ENCODE results near the gene MESP2.

MESP2 gene

DNA sequence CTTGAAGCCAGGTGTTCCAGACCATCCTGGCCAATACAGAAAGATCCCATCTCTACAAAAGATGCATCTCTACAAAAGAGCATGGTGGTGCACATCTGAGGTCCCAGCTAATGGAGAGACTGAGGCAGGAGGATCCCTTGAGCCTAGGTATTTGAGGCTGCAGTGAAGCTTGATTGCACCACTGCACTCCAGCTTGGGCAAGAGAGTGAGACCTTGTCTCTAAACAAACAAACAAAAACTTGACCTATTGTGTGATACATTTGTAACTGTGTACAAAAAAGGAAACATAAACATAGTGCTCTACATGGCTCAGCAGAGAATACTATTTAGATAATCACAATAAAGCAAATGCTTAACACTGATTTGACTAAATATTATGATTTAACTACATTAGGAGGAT lies 19.9 kb downstream of the MESP2 start:
- H3K36me3 Mint-ChIP-seq (ENCODE audit: low read depth) = no peaks in the 10 kb centered on the region
- peaks cover 16% of the 10 kb centered on the region for H3K4me1 Mint-ChIP-seq
- no peak for DNase-seq
- H3K4me3 Mint-ChIP-seq = no peak overlapping the region
- H3K27me3 Mint-ChIP-seq (ENCODE audit: low read depth, poor library complexity) = peaks cover 38% of the 10 kb centered on the region
- peaks cover 6% of the 10 kb centered on the region for H3K9me3 Mint-ChIP-seq
- TF ChIP-seq CTCF (IDR thresholded peaks at IDR 0.05) = no peak
- H3K27ac Mint-ChIP-seq = no peak overlapping the region

GRCh38 chr15:89797678-89798201 lies 21.6 kb downstream of the MESP2 start:
- TF ChIP-seq CTCF (IDR thresholded peaks at IDR 0.05) = no peak
- Mint-ChIP-seq H3K27ac (no peak overlapping the region), H3K4me1 (peaks cover 26% of the 10 kb centered on the region), H3K4me3 (no peak overlapping the region), H3K9me3 (peaks cover 6% of the 10 kb centered on the region), H3K27me3 (ENCODE audit: low read depth, poor library complexity) (peaks cover 38% of the 10 kb centered on the region), H3K36me3 (ENCODE audit: low read depth) (no peaks in the 10 kb centered on the region)
- no peak for DNase-seq

- Mint-ChIP-seq H3K4me3 (no peak overlapping the region), H3K4me1 (peaks cover 26% of the 10 kb centered on the region), H3K36me3 (ENCODE audit: low read depth) (no peaks in the 10 kb centered on the region), H3K9me3 (peaks cover 6% of the 10 kb centered on the region), H3K27ac (no peak overlapping the region), H3K27me3 (ENCODE audit: low read depth, poor library complexity) (peaks cover 37% of the 10 kb centered on the region)
- DNase-seq = no peak
- no peak for TF ChIP-seq CTCF (IDR thresholded peaks at IDR 0.05)
These were observed 23.1 kb downstream of the MESP2 start for GRCh38 chr15:89799011-89799911.

DNA sequence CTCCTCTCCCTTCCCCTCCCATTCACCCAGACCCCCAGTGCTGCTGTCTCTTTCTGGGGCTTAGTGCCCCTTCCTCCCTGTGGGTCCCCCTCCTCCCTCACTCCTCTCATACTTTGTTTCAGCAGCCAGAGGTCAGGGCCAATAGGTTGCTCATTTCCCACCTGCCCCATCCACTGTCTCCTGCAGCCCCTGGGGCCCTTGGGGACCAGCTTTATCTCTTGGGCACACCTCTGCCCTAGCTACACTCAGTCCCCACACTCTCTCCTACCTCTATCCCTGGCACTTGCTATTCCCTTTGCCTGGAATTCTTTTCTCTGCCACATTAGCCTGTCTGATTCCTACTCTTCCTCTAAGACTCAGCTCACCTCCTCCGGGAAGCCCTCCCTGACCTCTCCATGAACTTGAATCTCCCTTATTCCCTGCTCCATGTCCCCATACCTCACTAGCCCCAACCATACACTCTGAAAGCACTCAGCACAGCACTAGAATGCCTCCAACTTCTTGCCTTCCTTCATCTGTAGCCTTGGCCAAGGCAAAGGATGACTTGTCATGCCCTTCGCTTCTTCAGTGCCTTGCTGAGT lies 23.9 kb downstream of the MESP2 start:
- no peak for DNase-seq
- peaks cover 6% of the 10 kb centered on the region for H3K9me3 Mint-ChIP-seq
- H3K36me3 Mint-ChIP-seq (ENCODE audit: low read depth) = no peaks in the 10 kb centered on the region
- peaks cover 30% of the 10 kb centered on the region for H3K4me1 Mint-ChIP-seq
- H3K27me3 Mint-ChIP-seq (ENCODE audit: low read depth, poor library complexity) = peaks cover 38% of the 10 kb centered on the region
- H3K4me3 Mint-ChIP-seq = no peak overlapping the region
- TF ChIP-seq CTCF (IDR thresholded peaks at IDR 0.05) = no peak
- no peak overlapping the region for H3K27ac Mint-ChIP-seq

DNA sequence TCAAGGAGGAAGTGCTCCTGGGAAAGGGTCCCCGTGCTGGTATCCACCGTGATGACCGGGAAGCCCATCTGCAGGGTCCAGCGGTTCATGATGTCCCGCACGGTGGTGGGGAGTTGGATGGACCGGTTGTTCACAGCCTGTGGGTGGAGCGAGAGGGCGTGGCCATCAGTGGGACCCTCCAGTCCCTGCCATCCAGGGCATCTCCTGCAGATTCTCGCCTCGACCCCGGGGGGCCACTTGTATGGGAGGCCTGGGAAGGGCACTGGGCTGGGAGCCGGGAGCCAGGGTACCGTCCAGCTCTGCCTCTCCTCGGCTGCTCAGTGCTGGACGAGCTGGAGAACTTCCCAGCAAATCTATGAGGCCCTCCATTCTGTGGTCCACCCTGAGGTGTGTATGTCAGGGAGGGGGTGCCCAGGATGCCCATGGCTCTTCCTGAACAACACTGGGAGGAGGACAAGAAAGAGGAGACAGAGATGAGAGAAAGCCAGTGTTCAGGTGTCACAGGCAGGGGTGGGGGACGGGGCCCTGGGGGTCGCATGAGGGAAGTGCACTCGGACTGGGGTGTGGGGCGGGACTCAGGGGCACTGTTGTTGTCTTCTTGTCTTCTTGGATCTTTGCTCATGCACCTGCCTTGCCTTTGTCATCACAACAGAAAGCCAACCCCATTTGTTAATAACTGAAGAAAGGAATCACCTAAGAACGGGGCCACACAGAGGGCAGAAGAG lies 25.5 kb downstream of the MESP2 start:
- peaks cover 39% of the 10 kb centered on the region for H3K4me1 Mint-ChIP-seq

More for the DNA sequence above, 25.5 kb downstream of the MESP2 start:
- TF ChIP-seq CTCF (IDR thresholded peaks at IDR 0.05) = no peak
- no peak for DNase-seq
- Mint-ChIP-seq H3K27ac (no peak overlapping the region), H3K36me3 (ENCODE audit: low read depth) (no peaks in the 10 kb centered on the region), H3K4me3 (no peak overlapping the region), H3K9me3 (no peaks in the 10 kb centered on the region), H3K27me3 (ENCODE audit: low read depth, poor library complexity) (peaks cover 45% of the 10 kb centered on the region)

All from nephron progenitor cell (in vitro differentiated cells).